ENCODE results near the gene LHCGR.
"Not testable (repeated sequence)": the region's sequence is repeated elsewhere in the genome, so short reads cannot be mapped to it uniquely, and the experiment has no call there.

Gene LHCGR

GRCh38 chr2:48711343-48711742, 44.2 kb downstream of the LHCGR start:
- TF ChIP-seq, protein P1, sequence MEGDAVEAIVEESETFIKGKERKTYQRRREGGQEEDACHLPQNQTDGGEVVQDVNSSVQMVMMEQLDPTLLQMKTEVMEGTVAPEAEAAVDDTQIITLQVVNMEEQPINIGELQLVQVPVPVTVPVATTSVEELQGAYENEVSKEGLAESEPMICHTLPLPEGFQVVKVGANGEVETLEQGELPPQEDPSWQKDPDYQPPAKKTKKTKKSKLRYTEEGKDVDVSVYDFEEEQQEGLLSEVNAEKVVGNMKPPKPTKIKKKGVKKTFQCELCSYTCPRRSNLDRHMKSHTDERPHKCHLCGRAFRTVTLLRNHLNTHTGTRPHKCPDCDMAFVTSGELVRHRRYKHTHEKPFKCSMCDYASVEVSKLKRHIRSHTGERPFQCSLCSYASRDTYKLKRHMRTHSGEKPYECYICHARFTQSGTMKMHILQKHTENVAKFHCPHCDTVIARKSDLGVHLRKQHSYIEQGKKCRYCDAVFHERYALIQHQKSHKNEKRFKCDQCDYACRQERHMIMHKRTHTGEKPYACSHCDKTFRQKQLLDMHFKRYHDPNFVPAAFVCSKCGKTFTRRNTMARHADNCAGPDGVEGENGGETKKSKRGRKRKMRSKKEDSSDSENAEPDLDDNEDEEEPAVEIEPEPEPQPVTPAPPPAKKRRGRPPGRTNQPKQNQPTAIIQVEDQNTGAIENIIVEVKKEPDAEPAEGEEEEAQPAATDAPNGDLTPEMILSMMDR (IDR thresholded peaks at IDR 0.05; ENCODE audit: low read depth, low read length) = no peak
- no peak for DNase-seq (ENCODE audit: extremely low read depth, low read depth)

DNA sequence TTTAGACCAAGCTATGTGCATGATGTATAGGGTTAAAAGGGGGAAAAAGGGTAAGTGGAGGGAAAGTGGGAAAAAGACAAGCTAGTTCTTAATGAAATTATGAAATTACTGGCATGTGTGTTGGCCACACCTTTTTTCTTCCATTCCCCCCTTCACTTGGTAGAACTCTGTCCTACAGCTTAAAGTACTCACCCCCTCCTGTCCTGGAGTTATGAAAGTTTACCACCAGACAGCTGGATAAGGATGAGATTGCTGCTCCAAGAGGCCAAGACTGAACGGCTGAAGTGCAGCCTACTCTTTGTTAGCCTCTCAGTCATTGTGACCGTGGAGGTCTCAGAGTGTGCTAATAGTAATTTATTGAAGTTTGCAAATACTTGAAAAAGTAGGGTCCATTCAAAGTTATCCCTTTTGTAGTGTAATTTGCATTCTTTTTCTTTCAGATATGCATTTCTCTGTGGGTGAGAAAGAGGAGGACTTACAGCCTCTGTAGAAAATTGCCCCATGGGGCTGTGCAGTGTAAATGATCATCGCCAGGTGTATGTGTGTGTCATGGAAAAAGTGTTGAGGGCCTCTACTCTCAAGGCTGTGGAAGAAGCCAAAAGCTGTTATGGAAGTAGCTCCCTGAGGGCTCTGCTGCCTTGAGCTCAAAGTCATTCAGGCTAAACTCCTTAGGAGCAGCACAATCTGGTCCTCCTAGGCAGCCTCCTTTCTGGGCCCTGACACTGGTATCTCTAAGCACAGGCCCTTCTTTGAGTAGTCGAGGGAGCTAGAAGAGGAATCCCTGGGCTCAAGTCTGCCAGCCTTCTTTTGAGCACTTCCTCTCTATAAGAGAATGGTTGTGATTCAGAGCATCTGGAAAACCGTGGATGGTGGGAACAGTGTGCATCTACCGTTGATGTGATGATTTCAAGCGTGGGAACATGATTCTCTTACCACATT, 46.2 kb downstream of the LHCGR start:
- TF ChIP-seq, protein P1 (IDR thresholded peaks at IDR 0.05; ENCODE audit: low read depth, low read length) = no peak
- DNase-seq (ENCODE audit: extremely low read depth, low read depth) = no peak

DNA sequence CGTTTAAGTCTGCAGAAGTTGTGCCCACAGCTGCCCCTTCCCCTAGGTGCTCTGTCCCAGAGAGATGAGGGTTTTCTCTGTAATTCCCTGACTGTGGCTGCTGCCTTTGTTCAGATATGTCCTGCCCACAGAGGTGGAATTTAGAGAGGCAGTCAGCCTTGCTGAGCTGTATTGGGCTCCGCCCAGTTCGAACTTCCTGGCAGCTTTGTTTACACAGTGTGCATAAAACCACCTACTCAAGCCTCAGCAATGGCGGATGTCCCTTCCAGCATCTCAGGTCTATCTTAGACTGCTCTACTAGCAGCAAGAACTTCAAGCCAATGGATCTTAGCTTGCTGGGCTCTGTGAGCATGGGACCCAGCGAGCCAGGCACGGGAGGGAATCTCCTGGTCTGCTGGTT, 48.1 kb downstream of the LHCGR start:
- DNase-seq (ENCODE audit: extremely low read depth, low read depth) = no peak
- TF ChIP-seq, protein P1 (IDR thresholded peaks at IDR 0.05; ENCODE audit: low read depth, low read length) = no peak

GRCh38 chr2:48703621-48704020, 51.9 kb downstream of the LHCGR start:
- DNase-seq (ENCODE audit: extremely low read depth, low read depth) = not testable (repeated sequence)

GRCh38 chr2:48699348-48699930, 56.1 kb downstream of the LHCGR start:
- TF ChIP-seq, protein P1 (IDR thresholded peaks at IDR 0.05; ENCODE audit: low read depth, low read length) = no peak
- no peak for DNase-seq (ENCODE audit: extremely low read depth, low read depth)

GRCh38 chr2:48696881-48697280, 58.6 kb downstream of the LHCGR start:
- no peak for DNase-seq (ENCODE audit: extremely low read depth, low read depth)
- TF ChIP-seq, protein P1 (IDR thresholded peaks at IDR 0.05; ENCODE audit: low read depth, low read length) = no peak

DNA sequence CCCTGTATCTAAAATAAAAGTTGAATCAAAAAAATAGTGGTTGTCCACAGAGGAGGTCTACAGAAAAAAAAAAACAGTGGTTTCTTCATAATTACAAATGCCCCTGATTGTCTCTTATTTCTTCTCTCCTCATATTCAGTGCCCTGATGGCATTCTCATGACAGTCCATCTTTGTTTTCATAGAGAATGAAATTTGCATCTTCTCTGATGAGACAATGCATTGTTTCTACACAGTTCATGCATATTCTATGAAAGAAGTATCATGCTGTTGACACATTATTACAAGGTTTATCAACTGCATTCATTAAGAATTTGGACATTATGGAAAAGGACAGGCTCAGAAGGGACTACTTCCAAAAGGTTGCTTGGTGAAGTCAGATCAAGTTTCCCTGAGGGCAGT, 59.5 kb downstream of the LHCGR start:
- TF ChIP-seq, protein P1 (IDR thresholded peaks at IDR 0.05; ENCODE audit: low read depth, low read length) = no peak

More for the DNA sequence above, 59.5 kb downstream of the LHCGR start:
- DNase-seq (ENCODE audit: extremely low read depth, low read depth) = no peak

All from AG09319 (cell line).